ENCODE results near the gene CYB5R2.

The CYB5R2 gene

DNA sequence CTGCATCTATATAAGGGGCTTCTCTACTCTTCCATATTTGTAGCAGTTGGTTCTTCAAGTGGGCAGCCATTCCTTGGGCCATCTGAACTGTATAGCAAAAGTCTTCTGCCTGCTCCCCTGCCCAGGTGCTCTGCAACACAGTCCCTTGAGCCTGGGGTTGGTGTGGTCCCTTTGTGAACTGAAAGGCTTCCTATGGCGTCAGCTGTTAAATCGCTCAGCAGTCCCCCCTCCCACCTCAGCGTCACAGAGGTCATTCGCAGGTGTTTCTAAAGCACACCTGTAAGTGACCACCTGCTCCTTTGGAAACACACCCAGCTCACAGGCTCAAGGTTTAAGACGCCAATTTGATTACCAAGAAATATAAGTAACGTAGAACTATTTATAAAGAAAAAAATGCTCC is 37.0 kb downstream of the CYB5R2 start:
- DNase-seq = no peak

GRCh38 chr11:7635708-7636107 is 37.6 kb downstream of the CYB5R2 start:
- DNase-seq = no peak

DNA sequence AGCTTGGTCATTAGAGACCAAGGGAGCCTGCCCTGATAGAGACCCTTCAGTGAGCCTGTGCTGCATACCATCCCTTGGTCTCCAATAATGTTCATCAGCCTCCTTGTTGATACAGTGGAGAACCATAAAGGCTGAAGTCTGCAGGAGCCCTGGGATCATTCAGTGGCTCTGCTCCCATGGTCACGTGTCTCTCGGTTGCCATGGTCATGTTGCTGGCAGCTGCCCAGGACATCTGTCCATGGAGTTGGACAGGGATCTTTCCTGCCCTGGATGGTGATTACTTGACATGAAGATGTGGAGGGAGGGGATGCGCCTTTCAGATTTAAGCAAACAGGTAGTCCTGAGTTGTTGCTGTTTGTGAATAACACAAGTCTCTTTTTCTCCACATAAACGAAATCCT is 38.2 kb downstream of the CYB5R2 start:
- no peak for DNase-seq

GRCh38 chr11:7632211-7632610 is 41.1 kb downstream of the CYB5R2 start:
- no peak for DNase-seq

DNA sequence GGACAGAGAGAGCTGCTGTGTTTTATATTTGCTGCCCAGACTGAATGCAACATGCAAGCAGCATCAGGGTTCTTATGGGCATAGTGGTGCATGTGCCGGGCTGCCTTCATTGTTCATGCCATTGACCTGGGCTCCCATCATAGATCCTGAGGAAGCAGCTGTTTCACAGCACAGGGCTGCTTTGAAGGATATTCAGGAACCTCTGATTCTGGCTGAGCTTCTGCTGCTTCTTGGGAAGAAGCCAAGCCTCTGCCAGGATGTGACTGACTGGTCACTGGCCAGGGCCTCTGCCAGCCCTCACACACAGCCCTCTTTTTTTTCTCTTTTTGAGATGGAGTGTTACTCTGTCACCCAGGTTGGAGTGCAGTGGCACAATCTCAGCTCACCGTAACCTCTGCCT is 43.3 kb downstream of the CYB5R2 start:
- no peak for DNase-seq

GRCh38 chr11:7628660-7629059 is 44.6 kb downstream of the CYB5R2 start:
- no peak for DNase-seq

DNA sequence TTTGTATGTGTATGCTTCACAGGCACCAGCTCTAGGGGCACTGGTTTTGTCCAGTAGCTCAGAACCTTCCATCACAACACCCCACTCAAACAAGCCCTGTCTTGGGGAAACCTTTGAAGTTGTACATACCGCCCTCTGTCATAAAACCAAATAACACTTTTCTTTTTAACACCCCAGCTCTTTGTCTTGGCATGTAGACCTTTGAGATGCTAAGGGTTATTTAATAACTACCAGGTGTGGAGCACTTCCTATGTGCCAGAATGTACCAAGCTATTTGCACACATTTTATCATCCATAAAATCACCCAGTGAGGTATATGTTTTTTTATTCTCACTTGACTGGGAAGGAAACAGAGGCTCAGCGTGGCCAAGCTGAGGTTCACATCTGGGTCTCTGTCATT is 50.6 kb downstream of the CYB5R2 start:
- no peak for DNase-seq

GRCh38 chr11:7621554-7621953 is 51.7 kb downstream of the CYB5R2 start:
- DNase-seq = no peak

DNA sequence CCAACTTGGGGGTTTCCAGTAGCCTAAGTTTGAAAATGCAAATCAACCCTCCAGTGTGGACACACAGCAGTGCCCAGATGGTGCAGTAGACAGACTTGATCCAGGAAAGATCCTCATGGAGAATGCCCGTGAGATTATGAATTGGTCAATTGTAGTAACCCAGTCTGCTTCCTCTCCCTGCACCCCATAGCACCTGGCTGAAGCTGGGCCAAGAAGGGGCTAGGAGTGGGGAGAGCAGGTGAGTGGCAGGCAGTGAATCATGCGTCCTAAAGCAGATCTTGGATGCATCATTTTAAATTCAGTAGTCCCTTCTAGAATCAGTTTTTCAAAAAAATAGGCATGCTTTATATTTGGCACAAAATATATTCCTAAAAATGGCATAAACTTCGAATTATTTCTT is 52.2 kb downstream of the CYB5R2 start:
- no peak for DNase-seq

DNA sequence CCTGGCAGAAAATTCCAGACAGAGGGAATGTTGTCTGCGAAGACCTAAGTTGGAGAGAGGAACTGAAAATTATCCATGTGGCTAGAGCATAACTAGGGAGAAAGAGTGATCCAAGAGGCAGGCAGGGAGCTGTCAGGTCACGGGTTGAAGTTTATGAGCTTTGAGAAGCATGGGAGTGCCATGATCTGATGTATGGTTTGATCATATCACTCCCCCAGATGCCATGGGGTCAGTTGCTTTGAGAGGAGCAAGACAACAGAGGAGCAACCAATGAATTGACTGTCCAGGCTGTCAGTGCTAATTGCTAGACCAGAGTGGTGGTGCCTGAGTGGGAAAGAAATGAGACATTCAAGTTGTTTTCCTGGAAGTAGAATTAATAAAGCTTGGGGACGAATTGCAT is 54.0 kb downstream of the CYB5R2 start:
- DNase-seq = no peak

DNA sequence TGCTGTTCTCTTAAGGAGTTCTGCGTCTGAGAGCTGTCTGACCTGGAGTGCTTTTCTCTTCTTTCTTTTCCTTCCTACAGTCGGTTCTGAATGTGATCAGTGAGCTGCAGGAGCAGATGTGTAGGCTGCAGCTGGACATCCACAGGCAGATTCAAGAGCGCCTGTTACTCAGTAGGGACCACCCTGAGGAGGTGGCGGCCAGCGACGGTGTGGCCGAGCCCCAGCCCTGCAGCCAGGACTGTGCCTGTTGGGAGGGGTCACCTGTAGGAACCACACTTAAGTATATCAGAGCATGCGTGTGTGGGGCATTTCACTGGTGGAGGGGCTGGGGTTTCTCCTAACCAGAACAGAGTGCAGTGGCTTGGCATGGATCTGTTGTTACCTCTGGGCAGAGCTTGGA is 56.3 kb downstream of the CYB5R2 start:
- DNase-seq = no peak
